HG02885 (cell line): Measurements from ENCODE around the gene WNT8B.

Source experiments
- ATAC-seq: cut with Tn5 transposase; IDR thresholded peaks from one replicate; pipeline ENCODE4 v1.9.1; 2021; ENCODE audit warnings: mild to moderate bottlenecking; ENCODE audit not compliant: unreplicated experiment, poor library complexity

WNT8B gene

DNA sequence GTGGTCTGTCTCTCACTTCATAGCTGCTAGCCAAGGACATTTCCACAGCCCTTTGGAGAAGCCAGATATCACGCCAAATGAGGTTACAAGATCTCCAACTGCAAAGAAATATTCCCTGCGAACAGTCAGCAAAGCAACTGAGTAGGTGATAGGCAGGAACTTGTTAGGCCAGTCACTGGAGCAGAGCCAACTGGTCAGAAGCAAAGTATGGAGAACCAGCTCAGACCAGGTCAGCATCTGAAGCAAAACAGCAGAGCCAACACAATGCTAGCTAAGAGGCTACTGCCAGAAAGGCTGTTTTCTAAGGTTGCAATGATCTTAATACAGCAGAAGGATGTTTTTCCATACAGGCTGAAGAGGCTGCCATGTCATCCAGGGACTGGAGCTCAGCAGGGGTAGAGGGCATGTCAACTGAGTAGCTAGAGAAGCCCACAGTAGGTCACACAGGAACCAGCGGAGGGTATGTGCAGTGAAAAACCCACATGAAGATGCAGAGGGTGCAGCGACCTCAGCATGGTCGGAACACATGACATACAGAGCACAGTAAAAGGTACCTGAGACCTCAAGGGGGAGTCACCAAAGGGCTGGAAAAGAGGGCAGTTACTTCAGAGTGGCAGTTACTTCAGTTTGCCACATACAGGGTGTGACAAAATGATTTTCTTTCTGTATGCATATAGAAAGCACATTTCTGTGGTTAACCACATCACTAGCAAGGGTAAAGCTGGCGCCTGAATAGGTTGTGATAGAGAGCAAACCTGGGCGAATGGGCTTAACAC lies 47.9 kb downstream of the WNT8B start:
- ATAC-seq, result no peak

DNA sequence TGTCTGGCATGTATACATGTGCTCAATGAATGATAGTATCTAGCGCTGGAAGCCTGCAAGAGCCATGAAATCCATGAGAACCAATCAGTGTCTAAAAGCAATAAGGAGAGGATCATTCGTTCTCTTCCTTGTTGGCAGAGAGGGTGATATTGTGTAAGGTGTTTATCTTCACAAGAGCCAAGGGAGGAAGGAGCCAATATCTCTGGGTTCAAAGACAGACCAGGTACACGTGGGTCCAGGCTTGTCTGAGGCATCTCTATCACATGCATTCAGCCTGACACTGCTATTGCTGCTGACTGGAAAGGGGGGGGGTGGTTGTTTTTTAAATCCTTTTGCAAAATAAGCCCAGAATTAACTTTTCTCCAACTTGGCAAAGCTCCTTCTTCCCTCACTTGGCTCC lies 52.8 kb downstream of the WNT8B start:
- no peak for ATAC-seq

DNA sequence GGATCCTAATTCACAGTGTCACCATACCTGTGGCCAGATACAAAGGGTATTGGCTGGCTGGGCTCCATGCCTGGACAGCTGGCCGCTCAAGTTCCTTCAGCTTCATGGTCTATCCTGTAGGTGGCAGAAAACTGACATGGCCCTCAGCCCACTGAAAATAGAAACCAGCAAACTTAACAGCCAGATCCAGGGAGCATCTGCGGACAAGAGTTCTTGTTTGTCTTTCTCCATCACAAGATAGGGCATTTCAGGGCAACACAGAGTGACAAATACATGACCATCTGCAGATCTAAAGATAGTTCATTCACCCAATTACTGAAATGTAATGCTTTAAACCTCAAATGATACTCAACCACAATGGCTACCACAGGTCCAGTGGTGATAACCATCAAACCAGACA lies 54.0 kb downstream of the WNT8B start:
- ATAC-seq, result no peak

DNA sequence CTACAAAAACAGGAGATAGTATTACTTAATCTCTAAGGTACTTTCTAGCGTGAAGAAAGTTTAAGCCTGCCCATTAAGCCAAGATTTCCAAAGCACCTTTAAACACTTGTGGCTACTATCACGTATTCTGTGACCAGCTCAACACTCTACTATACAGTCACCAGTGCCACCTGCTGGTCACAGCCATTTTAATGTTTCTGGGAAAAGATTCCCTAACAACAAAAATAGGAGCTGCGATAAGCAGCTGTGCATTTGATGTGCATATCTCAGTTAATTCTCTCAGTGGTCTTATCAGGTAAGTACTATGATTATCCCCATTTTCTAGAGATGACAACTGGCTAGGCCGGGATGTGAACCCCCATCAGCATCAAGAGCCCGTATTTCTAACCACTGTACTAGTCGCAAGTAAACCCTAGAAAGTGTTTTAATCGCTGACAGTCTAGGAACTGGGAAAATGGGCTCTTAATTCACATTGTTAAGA lies 56.0 kb downstream of the WNT8B start:
- no peak for ATAC-seq

DNA sequence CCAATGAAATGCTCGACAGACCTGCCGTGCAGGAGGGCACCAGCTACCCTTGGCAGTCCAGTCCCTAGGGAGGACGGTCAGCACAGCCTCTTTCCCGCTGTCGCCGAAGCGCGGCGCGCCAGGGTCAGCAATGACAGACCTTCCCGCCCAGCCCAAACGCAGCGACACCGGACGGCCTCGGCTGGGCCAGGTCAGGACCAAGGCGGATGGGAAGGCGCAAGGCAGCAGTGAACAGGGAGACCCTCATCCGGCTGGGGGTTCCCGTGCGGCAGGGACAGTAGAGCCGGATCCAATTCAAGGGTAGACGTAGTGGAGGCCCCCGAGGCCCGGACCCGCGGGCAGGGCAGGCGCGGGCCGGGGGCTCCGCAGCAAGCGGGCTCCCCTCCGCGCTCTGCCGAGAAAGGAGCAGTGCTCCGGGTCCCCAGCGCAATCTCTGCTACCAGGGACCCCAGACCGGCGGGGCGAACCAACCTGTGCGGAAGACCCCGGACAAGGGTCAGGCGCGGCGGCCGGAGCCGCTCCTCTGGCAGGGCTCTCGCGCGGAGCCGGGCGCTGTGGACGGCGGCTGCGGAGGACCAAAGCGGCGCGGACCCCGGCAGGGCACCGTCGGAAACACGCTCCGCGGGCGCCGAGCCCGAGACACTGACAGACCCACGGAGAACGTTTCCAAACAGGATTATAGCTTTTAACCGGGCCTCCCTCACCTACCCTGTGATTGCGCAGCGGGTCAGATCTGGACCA lies 56.7 kb downstream of the WNT8B start, which contains the start of gene SEC31B:
SEC31B (minus strand) TSS at position 551 of the 741 bp plus-strand sequence. CDS start 2,909 bp downstream, outside the sequence.
- no peak for ATAC-seq

DNA sequence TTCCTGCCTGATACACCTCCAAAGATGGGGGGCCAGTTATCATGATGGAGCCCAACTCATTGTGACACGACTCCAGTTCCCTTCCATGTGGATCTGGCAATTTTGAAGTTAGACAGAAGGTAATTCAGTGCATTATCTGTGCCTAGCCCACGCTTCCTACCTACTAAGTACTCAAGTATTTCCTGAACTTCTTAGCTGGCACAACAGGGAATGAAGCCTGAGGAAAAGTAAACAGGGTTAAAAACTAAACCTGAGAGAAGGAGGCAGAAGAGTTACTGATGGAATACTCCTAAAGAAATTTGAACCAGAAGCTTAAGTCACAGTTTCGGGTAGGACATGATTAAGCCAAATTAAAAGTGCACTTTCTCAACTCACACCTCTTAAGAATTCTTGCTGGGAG lies 58.0 kb downstream of the WNT8B start:
- ATAC-seq, result no peak

DNA sequence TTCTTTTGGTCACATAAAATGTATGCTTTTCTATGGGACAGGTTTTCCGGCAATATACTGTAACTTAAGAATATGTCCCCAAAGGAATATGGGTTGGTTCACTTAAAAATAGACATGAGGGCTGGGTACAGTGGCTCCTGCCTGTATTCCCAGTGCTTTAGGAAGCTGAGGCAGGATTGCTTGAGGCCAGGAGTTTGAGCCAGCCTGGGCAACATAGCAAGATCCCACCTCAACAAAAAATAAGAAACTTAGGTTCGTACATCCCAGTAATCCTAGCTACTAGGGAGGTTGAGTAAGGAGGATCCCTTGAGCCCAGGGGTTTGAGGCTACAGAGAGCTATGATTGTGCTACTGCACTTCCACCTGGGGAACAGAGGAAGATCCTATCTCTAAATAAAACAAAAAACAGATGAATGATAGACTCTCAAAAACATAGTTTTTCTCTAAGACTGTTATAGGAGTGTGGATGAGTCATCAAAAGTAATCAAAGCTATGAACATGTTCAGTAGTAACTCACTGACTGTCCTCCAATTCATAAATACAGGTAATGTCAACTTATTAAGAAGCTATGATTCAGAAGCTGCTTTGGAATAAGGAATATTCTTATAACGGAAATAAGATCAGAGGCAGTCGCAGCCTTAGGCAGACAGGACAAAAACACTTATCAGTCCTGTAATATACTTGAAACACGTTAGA lies 59.4 kb downstream of the WNT8B start:
- no peak for ATAC-seq

DNA sequence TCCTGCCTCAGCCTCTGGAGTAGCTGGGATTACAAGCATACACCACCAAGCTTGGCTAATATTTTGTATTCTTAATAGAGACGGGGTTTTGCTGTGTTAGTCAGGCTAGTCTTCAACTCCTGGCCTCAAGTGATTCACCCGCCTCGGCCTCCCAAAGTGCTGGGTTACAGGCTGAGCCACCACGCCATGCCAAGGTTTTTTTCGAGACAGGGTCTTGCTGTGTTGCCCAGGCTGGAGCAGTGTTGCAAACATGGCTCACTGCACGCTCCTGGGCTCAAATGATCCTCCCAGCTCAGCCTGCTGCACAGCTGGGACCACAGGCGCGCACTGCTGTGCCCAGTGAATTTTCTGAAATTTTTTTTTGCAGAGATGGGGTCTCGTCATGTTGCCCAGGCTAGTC lies 60.1 kb downstream of the WNT8B start:
- no peak for ATAC-seq

DNA sequence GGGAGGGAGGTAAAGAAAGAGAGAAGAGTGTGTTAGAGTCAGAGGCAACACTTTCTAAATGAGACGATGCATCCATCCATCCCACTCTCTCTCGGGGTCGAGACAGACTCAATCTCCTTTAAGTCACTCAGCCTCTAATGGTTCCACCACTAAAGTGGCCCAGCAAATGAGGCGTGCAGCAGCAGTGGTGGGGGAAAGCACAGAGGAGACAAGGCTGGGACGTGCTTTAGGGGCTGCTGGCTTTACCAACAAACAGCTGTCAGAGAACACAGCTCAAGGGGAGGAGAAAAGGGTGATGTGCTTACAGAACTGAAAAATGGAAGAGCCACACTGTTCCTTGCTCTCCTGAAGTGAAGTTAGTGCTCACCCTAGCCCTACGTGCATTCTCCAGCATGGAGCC lies 61.4 kb downstream of the WNT8B start:
- ATAC-seq, result no peak

DNA sequence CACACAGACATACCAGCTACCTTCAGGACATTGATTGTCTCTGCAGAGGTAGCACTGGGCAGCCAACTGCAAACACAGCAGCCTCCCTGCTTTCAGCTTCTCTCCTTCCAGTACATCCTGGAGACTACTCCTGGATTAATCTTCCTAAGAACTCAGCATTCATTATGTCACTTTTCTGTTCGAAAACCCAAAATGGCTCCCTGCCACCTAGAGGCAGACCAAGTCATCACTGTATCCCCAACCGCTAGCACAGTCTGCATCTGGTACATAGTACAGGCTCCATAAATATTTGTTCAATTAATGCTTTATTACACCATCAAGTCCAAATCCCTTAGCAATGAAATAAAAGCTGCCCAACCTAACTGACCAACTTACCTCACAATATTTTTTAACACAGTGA lies 61.8 kb downstream of the WNT8B start:
- ATAC-seq, result no peak

DNA sequence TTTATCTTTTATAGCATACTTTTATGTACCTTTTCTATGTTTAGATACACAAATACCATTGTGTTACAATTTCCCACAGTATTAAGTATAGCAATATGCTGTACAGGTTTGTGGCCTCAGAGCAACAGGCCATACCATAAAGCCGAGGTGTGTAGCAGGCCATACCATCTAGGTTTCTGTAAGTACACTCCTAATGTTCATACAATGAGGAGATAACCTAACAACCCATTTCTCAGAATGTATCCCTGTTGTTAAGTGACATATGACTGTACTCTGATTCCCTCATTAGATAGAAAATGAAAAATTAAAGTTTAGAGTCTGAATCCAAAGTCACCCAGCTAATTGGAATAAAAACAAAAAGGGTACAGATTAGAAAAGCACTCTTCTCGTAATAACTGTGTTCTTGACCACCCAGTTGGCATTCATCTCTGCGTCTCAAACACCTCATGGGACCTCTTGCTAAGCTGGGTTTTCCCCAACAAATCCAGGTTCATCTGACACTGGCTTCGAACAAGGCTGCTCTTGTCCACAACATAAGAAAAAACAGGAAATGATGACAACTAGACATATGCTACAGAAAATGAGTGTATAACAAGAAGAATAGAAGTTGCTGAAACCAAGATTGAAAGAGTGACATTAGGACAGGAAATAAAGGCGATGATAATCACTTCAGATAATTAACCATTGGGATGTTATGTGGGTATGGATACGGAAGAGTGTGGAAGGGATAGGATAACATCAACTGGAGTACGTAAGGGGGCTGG lies 65.5 kb downstream of the WNT8B start:
- no peak for ATAC-seq

DNA sequence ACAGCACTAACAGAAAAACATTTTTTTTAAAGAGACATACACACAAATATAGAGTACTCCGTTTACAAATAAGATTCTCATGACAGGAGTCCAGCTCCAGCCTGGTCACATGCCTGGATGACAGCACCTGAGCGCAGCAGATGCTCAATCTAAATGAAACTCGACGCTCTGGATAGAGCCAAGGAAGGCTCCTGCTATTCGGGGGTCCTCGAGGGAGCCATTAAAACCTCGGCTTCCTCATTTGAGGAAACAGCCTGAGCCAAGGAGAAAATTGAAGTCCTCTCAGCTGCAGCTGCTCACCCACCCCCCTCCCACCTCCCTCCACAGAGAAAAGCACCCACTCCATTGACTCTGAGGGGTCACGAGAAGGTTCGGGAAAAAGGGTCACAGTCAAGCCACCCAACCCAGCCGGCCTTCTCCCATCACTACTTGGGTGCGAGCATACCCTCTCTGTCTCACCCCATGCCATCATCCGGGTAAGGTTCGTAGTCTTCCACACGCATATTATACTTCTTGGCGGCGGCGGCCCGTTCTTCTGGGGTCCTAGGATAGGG lies 66.2 kb downstream of the WNT8B start:
- ATAC-seq, result peak; percentile 23

DNA sequence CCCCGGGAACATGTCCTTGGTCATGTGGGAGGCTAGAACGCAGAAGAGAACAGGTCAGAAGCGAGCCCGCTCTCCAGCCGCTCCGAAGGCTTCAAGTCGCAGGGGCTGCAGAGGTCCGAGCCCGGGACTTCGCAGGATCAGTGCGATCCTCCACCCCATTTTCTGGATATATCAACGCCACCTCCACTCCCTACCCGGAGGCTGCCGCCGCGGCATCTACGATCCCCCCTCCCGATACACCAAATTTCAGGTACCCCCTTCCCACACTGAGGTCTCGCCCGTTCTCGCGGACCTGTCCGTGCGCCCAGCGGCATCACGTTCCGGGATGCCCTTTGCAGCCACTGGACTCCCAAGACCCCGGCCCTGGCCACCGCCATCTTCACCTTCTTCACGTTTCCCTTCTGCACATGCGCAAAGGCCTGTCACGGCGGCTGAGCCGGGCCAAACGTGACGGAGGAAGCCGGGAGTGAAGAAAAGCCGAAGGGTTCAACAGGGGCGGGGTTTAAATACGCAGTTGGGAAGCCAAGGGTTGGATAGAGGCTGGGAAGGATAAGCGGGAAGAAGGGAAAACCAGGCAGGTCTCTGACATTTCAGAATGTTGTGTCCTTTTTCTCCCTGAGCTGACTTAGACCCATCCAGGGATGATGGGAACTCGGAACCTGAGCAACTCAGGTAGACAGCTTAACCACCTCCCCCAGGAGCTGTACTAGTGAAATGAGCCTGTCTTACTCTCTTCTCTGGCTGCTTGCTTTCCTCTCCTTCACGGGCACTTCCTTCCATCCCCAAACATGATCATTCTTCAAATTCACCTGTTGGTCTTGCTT lies 66.9 kb downstream of the WNT8B start, which contains the start of gene NDUFB8:
NDUFB8 (minus strand) TSS at position 397 of the 824 bp plus-strand sequence; CDS start at position 377, 20 bp downstream.
- ATAC-seq, result peak; percentile 75

DNA sequence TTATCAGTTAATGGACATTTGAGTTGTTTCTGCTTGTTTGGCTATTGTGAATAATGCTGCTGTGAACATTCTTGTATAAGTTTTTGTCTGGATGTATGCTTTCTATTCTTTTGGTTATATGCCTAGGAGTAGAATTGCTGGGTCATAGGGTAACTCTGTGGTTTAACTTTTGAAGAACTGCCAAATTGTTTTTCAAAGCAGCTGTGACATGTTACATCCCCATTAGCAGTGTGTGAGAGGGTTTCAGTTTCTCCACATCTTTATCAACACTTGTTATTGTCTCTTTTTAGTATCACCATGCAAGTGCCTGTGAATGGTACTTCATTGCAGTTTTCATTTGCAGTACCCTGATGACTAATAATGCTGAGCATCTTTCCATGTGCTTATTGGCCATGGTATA lies 69.0 kb downstream of the WNT8B start:
- no peak for ATAC-seq
